NCI-H1105 (cell line): Measurements from ENCODE around the gene CEP104.

Experiments
- DNase-seq: peaks from one replicate; lab custom pipeline; 2025; lab: John Stamatoyannopoulos, UW

The CEP104 gene

GRCh38 chr1:3856923-3857790 lies at the start of gene CEP104, which contains the start of gene DFFB:
Gene CEP104 (minus strand): TSS chr1:3857211. CDS start chr1:3852407, 4,804 bp downstream.
Gene DFFB (plus strand): TSS chr1:3857476. CDS start chr1:3857604, 128 bp downstream.
- DNase-seq = peak; percentile 99

GRCh38 chr1:3906672-3907020 lies 49.6 kb upstream of the CEP104 start:
- DNase-seq = no peak

- DNase-seq = no peak
These were observed 49.1 kb upstream of the CEP104 start for GRCh38 chr1:3905953-3906671.

DNA sequence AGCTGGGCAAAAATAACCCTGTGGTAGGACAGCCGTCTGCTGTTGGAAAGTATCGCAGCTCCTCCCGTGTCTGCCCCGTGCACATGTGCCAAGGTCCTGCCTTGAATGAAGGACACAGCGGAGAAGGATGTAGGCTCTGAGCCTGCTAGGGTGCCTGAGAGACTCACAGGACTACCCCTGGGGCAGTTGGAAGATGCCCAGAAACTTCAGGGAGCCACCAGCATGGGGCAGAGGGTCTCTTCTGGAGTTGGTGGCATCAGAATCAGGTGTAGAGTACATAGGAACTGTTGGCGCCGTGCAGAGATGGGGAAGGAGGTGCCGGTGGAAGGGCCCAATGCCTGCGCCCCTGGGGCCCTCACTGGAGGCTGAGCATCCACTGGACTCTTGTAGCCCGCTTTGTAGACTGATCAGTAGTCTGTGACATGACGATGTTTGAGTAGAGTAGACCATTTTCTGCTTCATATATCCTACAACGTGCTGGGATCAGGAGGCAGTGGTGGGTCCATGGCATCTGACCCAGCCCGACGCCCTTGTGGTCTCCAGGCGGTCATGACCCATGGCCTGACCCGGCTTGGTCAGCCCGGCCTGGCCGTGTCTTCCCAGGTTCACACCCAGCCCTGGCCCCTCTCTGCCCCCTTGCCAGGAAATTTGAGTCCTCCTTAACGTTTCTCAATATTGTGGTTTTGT lies 48.4 kb upstream of the CEP104 start:
- no peak for DNase-seq

DNA sequence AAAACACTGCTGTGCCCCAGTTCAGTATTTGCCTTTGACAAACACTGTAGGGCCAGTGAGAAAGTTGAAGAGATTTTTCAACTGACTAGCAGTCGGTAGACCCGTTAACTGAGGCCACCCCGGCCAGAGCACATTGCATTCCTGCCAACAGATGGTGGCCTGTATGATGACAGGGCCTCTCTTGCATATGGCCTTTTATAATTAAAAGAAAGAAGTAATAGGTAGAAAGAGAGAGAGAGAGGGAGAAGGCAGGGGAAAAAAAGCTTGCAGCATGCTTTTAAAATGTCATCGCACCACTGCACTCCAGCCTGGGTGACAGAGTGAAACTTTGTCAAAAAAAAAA lies 47.8 kb upstream of the CEP104 start:
- no peak for DNase-seq

- no peak for DNase-seq
These were observed 47.2 kb upstream of the CEP104 start for GRCh38 chr1:3904006-3904842.

GRCh38 chr1:3903141-3904005 lies 46.4 kb upstream of the CEP104 start:
- peak; percentile 70 for DNase-seq

DNA sequence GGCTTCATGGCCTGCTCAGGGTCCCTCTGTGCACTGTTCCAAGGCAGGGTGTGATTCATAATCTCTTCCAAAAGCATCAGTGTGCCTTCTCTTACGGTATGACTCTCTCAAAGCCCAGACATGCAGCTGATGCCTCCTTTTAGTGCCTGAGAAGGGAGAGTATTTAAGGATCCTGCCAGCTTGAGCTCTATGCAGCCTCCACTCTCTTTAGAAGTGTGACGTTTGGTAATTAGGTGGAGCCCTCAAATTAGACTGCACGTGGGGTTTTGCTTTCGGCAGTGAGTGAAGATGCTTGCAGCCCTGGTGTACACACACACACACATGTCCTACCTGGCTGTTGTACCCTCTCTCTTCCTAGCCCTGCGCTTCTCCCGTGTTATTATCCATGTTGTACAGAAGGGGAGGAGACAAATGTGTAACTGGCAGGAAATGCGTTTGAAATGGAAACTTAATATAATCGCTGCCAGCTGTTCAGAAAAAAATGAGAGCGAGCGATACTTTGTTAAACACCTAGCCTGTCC lies 45.6 kb upstream of the CEP104 start:
- DNase-seq = no peak

DNA sequence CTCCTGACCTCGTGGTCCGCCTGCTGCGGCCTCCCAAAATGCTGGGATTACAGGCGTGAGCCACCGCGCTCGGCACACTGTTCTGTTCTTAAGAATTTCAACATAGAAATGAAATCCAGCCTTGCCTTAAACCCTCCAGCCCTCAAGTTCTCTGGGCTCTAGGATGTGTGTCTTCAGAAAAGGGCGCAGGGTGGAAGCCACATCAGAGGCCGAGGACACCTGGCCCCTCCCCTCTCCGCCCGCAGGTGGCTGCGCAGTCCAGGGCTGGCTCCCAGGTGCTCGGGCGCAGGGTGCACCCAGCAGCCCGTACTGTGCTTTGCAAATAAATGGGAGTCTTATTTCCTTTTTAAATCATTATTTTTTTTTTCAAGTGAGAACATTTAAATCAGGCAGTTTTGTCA lies 45.1 kb upstream of the CEP104 start:
- no peak for DNase-seq

DNA sequence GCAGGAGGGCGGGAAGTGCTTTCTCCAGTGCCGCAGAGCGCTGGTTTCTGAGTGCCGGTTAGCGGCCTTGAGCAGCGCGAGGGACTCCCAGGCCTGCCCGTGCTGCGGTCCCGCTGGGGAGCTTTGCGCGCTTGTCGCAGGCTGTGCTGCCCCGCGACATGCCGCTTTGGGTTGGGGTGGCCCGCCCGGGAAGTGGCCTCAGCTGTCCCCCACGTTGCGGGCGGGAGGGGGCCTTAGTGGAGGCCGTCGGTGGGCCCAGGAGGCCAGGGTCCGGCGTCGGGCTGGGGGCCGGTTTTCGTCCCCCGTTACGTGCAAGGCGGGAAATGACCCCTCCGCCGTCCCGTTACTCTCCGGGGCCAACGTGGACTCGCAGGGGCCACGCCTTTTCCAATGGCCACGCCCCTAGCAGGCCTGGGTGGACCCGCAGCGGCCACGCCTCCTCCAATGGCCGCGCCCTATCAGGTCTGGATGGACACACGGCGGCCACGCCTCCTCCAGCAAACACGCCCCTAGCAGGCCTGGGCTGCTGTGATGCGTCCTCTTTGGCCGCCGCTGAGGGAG lies 44.0 kb upstream of the CEP104 start:
- peak; percentile 45 for DNase-seq

- peak; percentile 99 for DNase-seq
These were observed 43.3 kb upstream of the CEP104 start, which contains the start of gene C1orf174 for GRCh38 chr1:3900150-3900968. Gene C1orf174 (minus strand): TSS chr1:3900272. CDS start chr1:3900186, 86 bp downstream.

DNA sequence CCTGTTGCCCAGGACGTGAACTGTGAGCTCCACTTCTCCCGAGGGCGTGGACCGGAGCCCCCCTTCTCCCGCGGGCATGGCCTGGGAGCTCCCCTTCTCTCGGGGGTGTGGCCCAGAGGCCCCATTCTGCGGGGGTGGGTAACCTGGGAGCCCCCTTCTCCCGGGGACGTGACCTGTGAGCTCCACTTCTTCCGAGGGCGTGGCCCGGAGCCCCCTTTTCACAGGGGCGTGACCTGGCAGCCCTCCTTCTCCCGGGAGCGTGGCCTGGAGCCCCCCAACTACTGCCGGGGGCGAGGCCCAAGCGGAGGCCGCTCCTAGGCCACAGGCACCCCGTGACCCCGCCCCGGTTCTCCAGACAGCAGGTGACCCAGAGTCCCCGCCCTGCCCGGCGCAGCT lies 42.7 kb upstream of the CEP104 start:
- DNase-seq = no peak

- no peak for DNase-seq
These were observed 42.2 kb upstream of the CEP104 start for GRCh38 chr1:3898994-3899753.

DNA sequence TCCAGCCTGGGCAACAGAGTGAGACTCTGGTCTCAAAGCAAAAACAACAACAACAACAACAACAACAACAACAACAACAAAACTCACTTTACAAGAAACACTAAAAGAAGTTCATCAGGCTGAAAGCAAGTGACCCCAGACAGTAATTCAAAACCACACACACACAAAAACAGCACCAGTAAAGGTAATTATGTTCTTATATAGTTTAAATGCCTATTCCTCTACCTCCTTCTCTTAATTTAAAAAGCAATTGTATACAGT lies 41.4 kb upstream of the CEP104 start:
- DNase-seq = no peak

DNA sequence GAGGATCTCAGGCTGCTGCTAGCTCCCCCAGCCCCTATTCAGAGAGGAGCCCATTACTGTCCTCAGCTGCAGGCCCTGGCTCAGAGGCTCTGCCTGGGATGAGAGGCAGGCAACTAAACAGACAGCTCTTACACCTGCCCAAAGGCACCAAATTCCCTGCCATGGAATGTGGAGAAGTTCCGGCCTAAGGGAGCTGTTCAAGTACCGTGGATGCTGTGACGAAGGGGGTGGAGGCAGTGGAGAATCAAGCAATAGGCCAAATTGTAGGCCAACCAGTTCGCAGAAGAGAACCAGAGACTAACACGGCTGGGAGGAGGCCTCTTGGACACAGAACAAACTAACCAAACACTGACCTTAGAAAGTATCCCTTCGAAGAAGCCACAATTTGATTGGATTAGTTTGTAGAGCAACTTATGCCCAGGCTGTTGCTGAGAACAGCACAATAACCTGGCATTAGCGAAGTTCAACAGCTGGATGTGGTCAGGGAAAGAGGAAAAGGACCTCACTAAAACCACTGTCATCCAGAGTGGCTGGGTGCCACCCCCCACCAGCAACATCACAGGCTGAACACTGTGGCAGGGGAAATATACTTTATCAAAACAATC lies 39.5 kb upstream of the CEP104 start:
- no peak for DNase-seq

- DNase-seq = no peak
These were observed 38.9 kb upstream of the CEP104 start for GRCh38 chr1:3895951-3896325.

DNA sequence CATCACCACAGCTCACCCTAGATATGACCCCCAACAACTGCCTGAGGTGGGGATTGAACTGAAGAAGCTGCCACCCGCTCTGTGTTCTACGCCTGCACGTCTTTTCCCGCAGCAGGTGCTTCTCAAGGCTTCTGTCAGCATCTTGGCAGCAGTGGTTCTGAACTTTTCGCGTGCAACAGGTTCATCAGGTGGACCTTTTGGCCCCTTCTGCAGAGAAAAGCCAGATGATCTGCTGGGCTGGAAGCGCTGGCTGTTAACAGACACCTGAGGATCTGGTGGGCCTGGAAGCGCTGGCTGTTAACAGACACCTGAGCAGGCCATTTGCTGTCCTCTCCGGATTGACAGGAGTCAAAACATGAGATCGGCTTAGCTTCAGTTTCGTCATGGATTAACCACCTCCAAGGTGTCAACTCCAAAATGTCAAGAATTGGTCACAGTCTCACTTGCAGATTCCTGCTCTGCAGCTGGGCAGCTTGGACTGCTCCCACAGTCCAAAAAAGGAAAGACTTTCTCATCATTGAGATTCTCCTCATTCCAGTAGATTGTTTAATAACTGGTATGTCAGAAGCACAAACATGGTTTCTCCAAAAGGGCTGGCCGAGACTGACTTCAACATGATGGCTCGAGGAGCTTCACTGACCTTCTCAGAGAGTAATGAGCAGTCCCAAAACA lies 38.4 kb upstream of the CEP104 start:
- DNase-seq = no peak
